Activated T-cell treated with anti-CD3 and anti-CD28 coated beads, Interleukin-2, amount 50 U/mL, for 1 hour (primary cell): Measurements from ENCODE around the gene MSANTD7.
"Not testable (repeated sequence)": the region's sequence is repeated elsewhere in the genome, so short reads cannot be mapped to it uniquely, and the experiment has no call there.

Experiments
- DNase-seq: peaks from one replicate; pipeline ENCODE4 v3.0.0-alpha.2; 2020

MSANTD7 gene

GRCh38 chr10:14837757-14838581, at the start of gene MSANTD7, which contains the start of the genes CDNF and HSPA14:
MSANTD7 (plus strand) TSS chr10:14838306; CDS start chr10:14842285, 3,979 bp downstream.
CDNF (minus strand) TSS chr10:14838037; CDS start chr10:14837946, 91 bp downstream.
HSPA14 (plus strand) TSS chr10:14838306; CDS start chr10:14838403, 97 bp downstream.
- peak; percentile 98 for DNase-seq

GRCh38 chr10:14798636-14799035, 39.5 kb upstream of the MSANTD7 start:
- no peak for DNase-seq

GRCh38 chr10:14800397-14800796, 37.7 kb upstream of the MSANTD7 start:
- no peak for DNase-seq

GRCh38 chr10:14801723-14802122, 36.4 kb upstream of the MSANTD7 start:
- no peak for DNase-seq

- no peak for DNase-seq
Observed at GRCh38 chr10:14803827-14804226, 34.3 kb upstream of the MSANTD7 start.

GRCh38 chr10:14806318-14806717, 31.8 kb upstream of the MSANTD7 start:
- no peak for DNase-seq

- DNase-seq = no peak
Observed at GRCh38 chr10:14810969-14811953, 26.8 kb upstream of the MSANTD7 start.

GRCh38 chr10:14812271-14812670, 25.8 kb upstream of the MSANTD7 start:
- no peak for DNase-seq

GRCh38 chr10:14815681-14816080, 22.4 kb upstream of the MSANTD7 start:
- no peak for DNase-seq

- DNase-seq = not testable (repeated sequence)
Observed at GRCh38 chr10:14816717-14817116, 21.4 kb upstream of the MSANTD7 start.

- DNase-seq = no peak
Observed at GRCh38 chr10:14820010-14820774, 17.9 kb upstream of the MSANTD7 start.

- DNase-seq = no peak
Observed at GRCh38 chr10:14820775-14821154, 17.3 kb upstream of the MSANTD7 start.

- DNase-seq = no peak
Observed at GRCh38 chr10:14821635-14822375, 16.3 kb upstream of the MSANTD7 start.

GRCh38 chr10:14822879-14823755, 15.0 kb upstream of the MSANTD7 start:
- DNase-seq = peak; percentile 36

GRCh38 chr10:14823966-14824365, 14.1 kb upstream of the MSANTD7 start:
- no peak for DNase-seq

GRCh38 chr10:14826076-14826829, 11.9 kb upstream of the MSANTD7 start:
- DNase-seq = no peak

GRCh38 chr10:14833106-14833505, 5.0 kb upstream of the MSANTD7 start:
- DNase-seq = no peak

- DNase-seq = no peak
Observed at GRCh38 chr10:14836208-14836607, 1.9 kb upstream of the MSANTD7 start.

GRCh38 chr10:14837003-14837756, 926 bp upstream of the MSANTD7 start:
- no peak for DNase-seq
